CD4-positive, alpha-beta T cell treated with Interleukin-2 at 100 ng/mL for 4 hours (primary cell): ENCODE results near the gene SHCBP1L.

Experiments used
- DNase-seq: peaks from one replicate; pipeline ENCODE4 v3.0.0-alpha.2; 2020; ENCODE audit warnings: low spot score

The SHCBP1L gene

GRCh38 chr1:182890927-182891610 lies 61.9 kb downstream of the SHCBP1L start:
- DNase-seq, result no peak

- peak; percentile 21 for DNase-seq
Observed at GRCh38 chr1:182889997-182890396, 63.0 kb downstream of the SHCBP1L start.

DNA sequence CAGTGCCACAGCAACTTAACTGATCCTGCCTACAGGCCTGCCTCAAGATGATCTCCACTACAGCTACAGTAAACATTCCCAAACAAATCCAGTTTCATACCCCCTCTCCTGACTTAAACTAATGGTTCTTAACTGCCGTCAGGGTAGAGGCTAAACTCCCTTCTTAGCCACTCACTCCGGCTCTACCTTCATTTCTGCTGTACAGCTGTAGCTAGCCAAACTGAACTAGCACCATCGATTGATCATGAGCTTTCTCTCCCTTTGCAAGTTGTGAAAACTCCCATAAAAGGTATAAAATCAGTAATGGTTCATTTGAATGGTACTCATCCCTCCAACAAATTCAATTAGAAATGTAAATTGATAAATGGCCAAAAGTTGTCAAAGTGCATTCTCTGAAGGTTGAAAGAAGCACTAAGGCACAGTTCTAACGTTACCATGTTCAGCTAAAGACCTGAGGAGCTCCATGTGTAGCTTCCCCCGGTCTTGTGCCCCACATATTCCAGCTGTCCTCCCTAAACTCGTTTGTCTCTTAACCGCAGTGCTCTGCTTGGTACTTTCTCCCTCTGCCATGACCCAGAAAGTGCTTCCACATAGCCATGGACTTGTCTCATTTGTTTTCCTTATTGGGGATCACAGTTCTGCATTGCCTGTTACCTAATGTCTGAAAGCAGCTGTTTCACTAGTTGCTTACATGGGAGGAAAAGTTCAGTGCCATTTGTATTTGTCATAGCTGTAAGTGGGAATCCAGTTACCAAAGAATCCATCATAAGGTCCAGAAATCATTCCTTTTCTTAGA lies 64.0 kb downstream of the SHCBP1L start:
- DNase-seq, result no peak

DNA sequence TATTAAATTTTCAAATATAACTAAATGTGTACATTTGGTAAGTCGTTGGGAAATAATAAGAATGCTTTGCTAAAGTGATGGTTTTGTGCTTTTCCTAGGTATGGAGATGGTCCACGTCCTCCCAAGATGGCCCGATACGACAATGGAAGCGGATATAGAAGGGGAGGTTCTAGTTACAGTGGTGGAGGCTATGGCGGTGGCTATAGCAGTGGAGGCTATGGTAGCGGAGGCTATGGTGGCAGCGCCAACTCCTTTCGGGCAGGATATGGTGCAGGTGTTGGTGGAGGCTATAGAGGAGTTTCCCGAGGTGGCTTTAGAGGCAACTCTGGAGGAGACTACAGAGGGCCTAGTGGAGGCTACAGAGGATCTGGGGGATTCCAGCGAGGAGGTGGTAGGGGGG lies 66.0 kb downstream of the SHCBP1L start:
- no peak for DNase-seq

DNA sequence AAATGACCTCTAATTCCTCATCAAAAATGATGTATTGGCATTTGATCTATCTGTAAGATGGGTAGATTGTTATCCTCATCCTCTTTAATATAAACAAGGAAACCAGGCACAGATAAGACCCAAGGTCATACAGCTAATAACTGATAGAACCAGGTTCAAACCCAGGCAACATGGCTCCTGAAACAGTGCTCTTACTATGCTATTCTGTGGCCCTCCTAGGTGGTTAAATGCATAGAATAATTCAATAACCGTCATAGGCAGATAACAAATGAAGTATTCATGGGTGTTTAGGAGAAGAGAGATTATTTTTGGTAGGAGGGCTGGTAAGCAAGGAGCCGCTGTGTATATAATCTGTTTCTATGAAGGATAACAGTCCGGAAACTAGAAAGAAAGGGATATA lies 67.4 kb downstream of the SHCBP1L start:
- DNase-seq, result no peak

DNA sequence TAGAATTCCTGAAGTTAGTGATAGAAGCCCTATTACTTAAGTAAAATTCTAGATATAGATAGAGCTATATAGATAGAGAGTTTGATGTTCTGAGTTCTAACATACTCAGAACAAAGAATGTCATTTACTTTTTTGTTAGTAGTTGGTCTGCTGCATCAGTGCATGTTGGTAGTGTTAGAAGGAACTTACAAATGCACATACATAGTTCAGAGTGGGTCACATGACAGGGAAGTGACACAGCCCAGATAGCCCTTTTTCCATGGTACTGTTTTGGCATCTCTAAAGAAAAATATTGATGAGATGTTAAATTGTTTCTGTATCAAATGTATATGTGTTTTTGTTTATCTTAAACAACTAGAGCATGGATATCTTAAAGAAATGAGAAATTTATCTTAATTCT lies 68.1 kb downstream of the SHCBP1L start:
- no peak for DNase-seq

DNA sequence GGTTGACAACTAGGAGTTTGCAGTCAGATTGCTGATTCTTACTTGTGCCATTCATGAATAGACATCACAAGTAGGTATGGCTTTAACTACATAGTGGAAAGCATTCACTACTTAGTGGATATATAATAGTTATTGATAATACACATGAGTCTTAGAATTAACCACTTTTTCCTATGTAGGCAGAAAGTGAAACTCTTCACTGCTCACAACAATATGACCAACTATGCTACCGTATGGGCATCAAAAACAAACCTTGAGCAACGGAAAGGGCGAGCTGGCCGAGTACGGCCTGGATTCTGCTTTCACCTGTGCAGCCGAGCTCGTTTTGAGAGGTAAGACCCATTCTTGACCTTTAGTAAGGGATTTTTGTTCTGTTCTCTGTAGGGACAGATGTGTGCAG lies 75.1 kb downstream of the SHCBP1L start:
- no peak for DNase-seq

DNA sequence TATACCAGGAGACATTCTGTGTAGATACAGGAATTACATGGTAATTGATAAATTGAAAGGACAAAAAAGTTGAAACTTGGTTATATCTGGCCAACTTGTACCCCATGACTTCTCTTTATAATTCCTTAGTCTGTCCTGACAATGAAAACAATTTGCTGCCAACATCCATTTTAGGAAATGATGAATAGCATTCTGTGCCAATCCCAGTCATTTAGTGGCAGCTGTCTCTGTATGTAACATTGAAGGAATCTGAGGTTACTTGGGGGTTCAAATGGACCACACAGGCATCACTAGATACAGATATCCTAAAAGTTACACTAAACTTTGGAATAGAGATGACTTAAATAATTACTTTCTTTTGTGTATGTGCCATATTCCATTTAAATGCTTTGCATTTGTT lies 75.6 kb downstream of the SHCBP1L start:
- no peak for DNase-seq

- no peak for DNase-seq
Observed at GRCh38 chr1:182875889-182876288, 77.1 kb downstream of the SHCBP1L start.

- no peak for DNase-seq
Observed at GRCh38 chr1:182872881-182873280, 80.1 kb downstream of the SHCBP1L start.

- DNase-seq, result no peak
Observed at GRCh38 chr1:182869241-182869666, 83.7 kb downstream of the SHCBP1L start.

DNA sequence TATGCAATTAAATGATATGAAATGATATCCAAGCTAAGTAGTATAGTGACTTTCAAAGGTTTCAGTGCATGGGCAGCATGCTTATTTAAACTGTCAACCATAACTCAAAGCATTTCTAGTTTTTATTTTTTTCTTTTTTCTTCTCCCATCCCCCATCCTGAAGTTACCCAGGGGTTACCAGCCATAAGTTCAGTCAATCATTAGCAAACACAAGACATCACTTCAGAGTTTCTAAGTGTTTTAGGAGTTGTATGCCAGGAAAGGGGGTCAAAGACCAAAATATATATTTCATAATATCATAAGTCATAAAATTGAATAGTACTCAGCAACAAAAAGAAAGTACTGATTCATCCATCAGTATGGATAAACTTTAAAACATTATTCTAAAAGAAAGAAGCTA lies 85.1 kb downstream of the SHCBP1L start:
- DNase-seq, result no peak

- no peak for DNase-seq
Observed at GRCh38 chr1:182863940-182864339, 89.0 kb downstream of the SHCBP1L start.

GRCh38 chr1:182862827-182863226 lies 90.1 kb downstream of the SHCBP1L start:
- DNase-seq, result no peak

DNA sequence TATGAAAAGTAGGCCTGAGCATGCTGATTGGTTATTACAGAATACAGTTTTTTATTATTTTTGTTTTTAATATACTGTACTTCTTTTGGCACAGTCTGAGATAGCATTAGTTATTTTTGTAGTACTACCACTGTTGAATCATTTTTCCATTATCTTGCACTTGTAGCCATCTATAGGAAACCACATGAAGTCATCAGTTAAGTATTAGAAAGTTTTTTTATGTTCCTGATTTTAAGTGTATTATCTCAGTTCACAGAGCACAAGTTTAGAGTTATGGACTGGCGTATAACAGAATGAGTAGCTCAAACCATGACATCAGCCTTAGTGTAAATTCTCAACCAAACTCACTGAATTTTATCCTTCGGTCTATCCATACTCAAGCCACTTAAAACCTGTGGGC lies 91.0 kb downstream of the SHCBP1L start:
- DNase-seq, result no peak

DNA sequence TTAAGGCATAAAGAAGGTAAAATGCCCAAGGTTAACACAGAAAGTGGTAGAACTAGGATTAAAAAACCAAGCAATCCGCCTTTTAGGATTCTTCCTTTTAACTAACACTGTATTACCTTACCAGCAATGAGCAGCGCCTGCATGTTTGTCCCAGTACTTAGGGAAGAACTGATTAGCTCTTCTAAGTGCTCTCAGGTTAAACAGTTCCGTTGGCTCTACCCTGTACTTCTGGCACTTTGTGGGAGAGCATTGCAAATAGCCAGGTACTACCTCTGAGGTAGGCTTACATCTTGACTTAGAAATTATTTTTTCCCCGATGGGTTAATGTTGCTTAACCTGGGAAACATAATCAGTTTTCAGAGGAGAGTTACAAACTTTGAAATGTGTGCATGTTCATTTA lies 92.3 kb downstream of the SHCBP1L start:
- DNase-seq, result no peak

DNA sequence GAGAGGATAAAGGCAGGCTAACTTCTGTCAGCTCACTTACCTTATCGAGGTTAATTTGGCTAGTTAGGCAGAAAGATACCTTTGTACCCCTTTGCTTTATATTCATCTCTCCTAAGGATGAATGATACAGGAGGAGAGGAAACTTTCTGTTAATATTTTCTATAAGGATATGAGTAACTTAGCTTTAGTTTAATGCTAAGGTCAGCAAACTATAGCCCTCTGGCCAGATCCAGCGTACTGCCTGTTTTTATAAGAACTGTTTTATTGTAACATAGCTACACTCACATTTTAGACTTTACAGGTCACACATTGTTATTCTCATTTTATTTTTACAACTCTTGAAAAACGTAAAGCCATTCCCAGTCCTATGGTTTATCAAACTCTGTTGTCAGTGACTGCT lies 95.8 kb downstream of the SHCBP1L start:
- DNase-seq, result no peak

- DNase-seq, result no peak
Observed at GRCh38 chr1:182855911-182856310, 97.1 kb downstream of the SHCBP1L start.

DNA sequence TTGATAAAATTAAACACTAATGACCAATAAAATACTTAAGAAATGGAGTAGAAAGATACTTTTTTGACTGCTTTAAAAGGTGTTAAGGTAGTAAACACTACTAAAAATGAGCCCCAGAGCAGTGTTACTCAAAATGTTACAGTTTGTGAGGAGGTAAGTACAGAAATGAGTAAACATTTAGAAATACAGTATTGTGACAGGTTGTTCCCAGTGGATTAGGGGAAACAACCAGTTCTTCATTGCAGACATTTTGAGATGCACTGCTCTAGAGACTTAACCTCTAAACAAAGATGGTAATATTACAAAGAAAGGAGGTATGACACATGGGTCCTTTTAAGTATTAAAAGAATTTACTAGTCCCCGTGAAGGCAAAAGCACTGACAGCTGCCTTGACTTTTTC lies 101.1 kb downstream of the SHCBP1L start:
- no peak for DNase-seq

DNA sequence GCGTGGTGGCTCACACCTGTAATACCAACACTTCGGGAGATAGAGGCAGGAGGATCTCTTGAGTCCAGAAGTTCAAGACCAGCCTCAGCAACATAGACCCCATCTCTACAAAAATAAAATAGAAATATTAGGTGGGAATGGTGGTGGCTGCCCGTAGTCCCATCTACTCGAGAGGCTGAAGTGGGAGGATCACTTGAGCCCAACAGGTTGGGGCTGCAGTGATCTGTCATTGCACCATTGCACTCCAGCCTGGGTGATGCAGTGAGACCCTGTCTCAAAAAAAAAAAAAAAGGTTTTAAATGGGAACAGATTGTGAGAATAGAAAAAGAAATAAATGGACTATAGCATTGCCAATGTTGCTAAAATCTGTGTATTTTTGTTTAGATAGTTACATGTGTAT lies 102.6 kb downstream of the SHCBP1L start:
- no peak for DNase-seq
